Breast epithelium (tissue), 4 donors: ENCODE measurements around the gene ACAD11. TPM values are rescaled to one million over a fixed set of nuclear protein-coding genes. Genes with fewer than 3 reads are reported as not detected.

Source experiments
- DNase-seq, 2 donors: peaks; one replicate each; pipeline ENCODE4 v3.0.0-alpha.2; 2019; ENCODE audit warnings: low spot score in 2 of 2
- H3K27ac ChIP-seq, 2 donors: fragments of 200-600 bp; sonication (generic) in 1 of 2; one replicate each; pipeline ENCODE4 v1.5.1; 2016 to 2019; ENCODE audit warnings: mild to moderate bottlenecking in 1 of 2
- H3K27me3 ChIP-seq, 2 donors: fragments of 200-600 bp; sonication (generic) in 1 of 2; one replicate each; pipeline versions ENCODE4 v1.5.1 to v1.6.0; 2017 to 2019; ENCODE audit warnings: control low read depth in 1 of 2, mild to moderate bottlenecking in 1 of 2
- H3K36me3 ChIP-seq: fragments of 200-600 bp; one replicate; pipeline ENCODE4 v1.5.1; 2019
- H3K4me1 ChIP-seq, 2 donors: fragments of 200-600 bp; sonication (generic); one replicate each; pipeline ENCODE4 v1.5.1; 2016 to 2019; ENCODE audit warnings: control low read depth in 1 of 2
- H3K4me3 ChIP-seq, 3 donors: fragments of 200-600 bp; sonication (generic); 1 replicate in 2 of 3; 2 replicates in 1 of 3; pipeline ENCODE4 v1.5.1; 2016 to 2019; ENCODE audit warnings: mild to moderate bottlenecking in 3 of 3, moderate library complexity in 2 of 3
- H3K9me3 ChIP-seq, 2 donors: fragments of 200-600 bp; sonication (generic) in 1 of 2; one replicate each; pipeline ENCODE4 v1.5.1; 2016 to 2019; ENCODE audit warnings: control low read depth in 1 of 2
- POLR2A ChIP-seq: fragments of 450-650 bp; IDR thresholded peaks from one replicate; pipeline ENCODE4 v1.6.1; 2016; ENCODE audit warnings: antibody characterized with exemption, mild to moderate bottlenecking, moderate library complexity
- POLR2AphosphoS5 ChIP-seq, 3 donors: sonication (generic); formaldehyde crosslinking; IDR thresholded peaks; one replicate each; pipeline ENCODE4 v1.6.1; 2017; ENCODE audit warnings: antibody characterized with exemption in 3 of 3
- intact Hi-C: fragments of 100-400 bp; cut with DNase I; formaldehyde crosslinking; loops from one replicate; pipeline ENCODE4 v1.15.1; 2023; ENCODE audit warnings: low total_unique reads
- total RNA-seq, 3 donors: library from RNA; depleted of rRNA; stranded (reverse); fragments of >200 nt; gene quantifications; one replicate each; pipeline ENCODE4 v1.1.0, GENCODE V29; 2016
- TF ChIP-seq, protein P1 (sequence below), 3 donors: fragments of 450-650 bp; IDR thresholded peaks; one replicate each; pipeline ENCODE4 v1.5.1; 2016 to 2017; ENCODE audit warnings: antibody characterized with exemption in 3 of 3, mild to moderate bottlenecking in 3 of 3, moderate library complexity in 3 of 3

ACAD11 gene
- total RNA-seq, 3 donors from 2014 or later, result 30.4 to 52.0 (median 40.3) TPM

GRCh38 chr3:132665230-132665745 is 5.7 kb upstream of the ACAD11 start:
- intact Hi-C loops, result no loop called here
- DNase-seq, result no peak
- no peaks in the 10 kb centered on the region for H3K9me3 ChIP-seq
- TF ChIP-seq POLR2AphosphoS5 (IDR thresholded peaks at IDR 0.05), result no peak
- TF ChIP-seq, protein P1, sequence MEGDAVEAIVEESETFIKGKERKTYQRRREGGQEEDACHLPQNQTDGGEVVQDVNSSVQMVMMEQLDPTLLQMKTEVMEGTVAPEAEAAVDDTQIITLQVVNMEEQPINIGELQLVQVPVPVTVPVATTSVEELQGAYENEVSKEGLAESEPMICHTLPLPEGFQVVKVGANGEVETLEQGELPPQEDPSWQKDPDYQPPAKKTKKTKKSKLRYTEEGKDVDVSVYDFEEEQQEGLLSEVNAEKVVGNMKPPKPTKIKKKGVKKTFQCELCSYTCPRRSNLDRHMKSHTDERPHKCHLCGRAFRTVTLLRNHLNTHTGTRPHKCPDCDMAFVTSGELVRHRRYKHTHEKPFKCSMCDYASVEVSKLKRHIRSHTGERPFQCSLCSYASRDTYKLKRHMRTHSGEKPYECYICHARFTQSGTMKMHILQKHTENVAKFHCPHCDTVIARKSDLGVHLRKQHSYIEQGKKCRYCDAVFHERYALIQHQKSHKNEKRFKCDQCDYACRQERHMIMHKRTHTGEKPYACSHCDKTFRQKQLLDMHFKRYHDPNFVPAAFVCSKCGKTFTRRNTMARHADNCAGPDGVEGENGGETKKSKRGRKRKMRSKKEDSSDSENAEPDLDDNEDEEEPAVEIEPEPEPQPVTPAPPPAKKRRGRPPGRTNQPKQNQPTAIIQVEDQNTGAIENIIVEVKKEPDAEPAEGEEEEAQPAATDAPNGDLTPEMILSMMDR (IDR thresholded peaks at IDR 0.05), result no peak
- no peak for TF ChIP-seq POLR2A
- H3K27ac ChIP-seq, result no peak overlapping the region
- H3K4me3 ChIP-seq, result no peak overlapping the region
- H3K4me1 ChIP-seq, result no peaks in the 10 kb centered on the region
- H3K27me3 ChIP-seq, result no peaks in the 10 kb centered on the region
- no peaks in the 10 kb centered on the region for H3K36me3 ChIP-seq

DNA sequence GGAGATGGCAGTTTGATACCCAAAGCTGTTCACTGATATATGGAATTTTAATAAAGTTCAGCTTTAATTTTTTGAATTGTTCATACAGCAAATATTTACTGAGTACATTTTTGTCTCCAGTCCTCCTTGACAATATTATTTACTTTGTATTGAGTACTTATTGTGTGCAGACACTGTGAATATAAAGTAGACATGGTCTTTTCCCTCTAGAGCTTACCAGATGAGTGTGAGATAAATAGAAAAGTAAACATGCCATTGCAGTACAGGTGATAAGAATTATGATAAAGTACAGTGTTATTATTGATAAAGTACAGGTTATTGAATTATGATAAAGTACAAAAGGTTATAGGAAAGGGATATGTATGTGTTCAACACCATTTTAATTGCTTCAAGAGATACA is 2.6 kb upstream of the ACAD11 start:
- no peak overlapping the region for H3K4me3 ChIP-seq
- H3K4me1 ChIP-seq, result no peaks in the 10 kb centered on the region
- DNase-seq, result no peak
- no peak for TF ChIP-seq POLR2A
- no peaks in the 10 kb centered on the region for H3K36me3 ChIP-seq
- H3K27ac ChIP-seq, result no peak overlapping the region
- no peaks in the 10 kb centered on the region for H3K9me3 ChIP-seq
- intact Hi-C loops, result no loop called here
- H3K27me3 ChIP-seq, result no peaks in the 10 kb centered on the region

GRCh38 chr3:132661101-132661500 is 1.5 kb upstream of the ACAD11 start:
- DNase-seq, result no peak
- H3K27ac ChIP-seq, result peak overlapping the region; percentile 93 to 96
- H3K36me3 ChIP-seq, result no peaks in the 10 kb centered on the region
- intact Hi-C loops, result no loop called here
- H3K9me3 ChIP-seq, result no peaks in the 10 kb centered on the region
- TF ChIP-seq POLR2AphosphoS5 (IDR thresholded peaks at IDR 0.05) (no peak), POLR2A (no peak)
- TF ChIP-seq, protein P1 (IDR thresholded peaks at IDR 0.05), result no peak
- peak overlapping the region; percentile 57 to 97 (median 85) for H3K4me3 ChIP-seq
- no peaks in the 10 kb centered on the region for H3K4me1 ChIP-seq
- no peaks in the 10 kb centered on the region for H3K27me3 ChIP-seq

- no peaks in the 10 kb centered on the region for H3K36me3 ChIP-seq
- DNase-seq, result no peak
- no peaks in the 10 kb centered on the region for H3K27me3 ChIP-seq
- no peak for TF ChIP-seq POLR2A
- no peak for TF ChIP-seq POLR2AphosphoS5 (IDR thresholded peaks at IDR 0.05)
- intact Hi-C loops, result no loop called here
- peak overlapping the region; percentile 57 to 97 (median 85) for H3K4me3 ChIP-seq
- H3K9me3 ChIP-seq, result no peaks in the 10 kb centered on the region
- H3K27ac ChIP-seq, result peak overlapping the region; percentile 93 to 96
- H3K4me1 ChIP-seq, result no peaks in the 10 kb centered on the region
Observed at GRCh38 chr3:132660811-132661070, 1.1 kb upstream of the ACAD11 start.

DNA sequence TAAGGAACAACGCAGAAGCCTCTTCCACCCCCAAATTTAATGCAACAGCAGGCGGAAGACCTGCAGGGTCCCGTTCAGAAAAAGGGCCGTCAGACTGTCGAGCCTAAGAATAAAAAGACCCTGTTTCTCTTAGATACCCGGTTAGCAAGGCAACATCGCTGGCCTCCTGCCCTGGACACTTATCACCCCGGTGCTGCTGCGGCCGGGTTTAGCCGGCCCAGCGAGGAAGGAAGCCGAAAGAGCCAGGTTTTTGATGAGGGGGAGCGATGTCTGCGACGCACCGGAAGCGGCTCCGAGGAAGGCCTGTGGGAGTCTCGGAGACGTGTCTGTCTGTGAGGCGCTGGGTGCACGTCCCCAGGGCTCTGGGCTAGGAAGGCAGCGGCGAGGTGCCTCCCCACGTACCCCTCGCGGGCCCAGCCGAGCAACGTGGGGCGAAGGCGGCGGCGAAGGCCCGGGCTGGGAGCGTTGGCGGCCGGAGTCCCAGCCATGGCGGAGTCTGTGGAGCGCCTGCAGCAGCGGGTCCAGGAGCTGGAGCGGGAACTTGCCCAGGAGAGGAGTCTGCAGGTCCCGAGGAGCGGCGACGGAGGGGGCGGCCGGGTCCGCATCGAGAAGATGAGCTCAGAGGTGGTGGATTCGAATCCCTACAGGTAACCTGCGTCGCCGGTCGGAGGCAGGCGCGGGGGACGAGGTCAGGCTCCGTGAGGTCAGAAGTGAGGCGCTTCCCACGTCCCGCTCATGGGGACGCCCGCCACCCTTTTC is 622 bp upstream of the ACAD11 start, which contains the start of gene UBA5:
UBA5 (plus strand) TSS at position 278 of the 759 bp plus-strand sequence; CDS start at position 487, 209 bp downstream.
- peak; percentile 22 for TF ChIP-seq POLR2A
- peak in 2 of 3 donors; percentile 14 to 22 for TF ChIP-seq POLR2AphosphoS5 (IDR thresholded peaks at IDR 0.05)
- TF ChIP-seq, protein P1 (IDR thresholded peaks at IDR 0.05), result no peak
- intact Hi-C loops, result no loop called here
- Histone ChIP-seq H3K27me3 (no peaks in the 10 kb centered on the region), H3K4me3 (peak within 1 kb of the TSS; percentile 57 to 97 (median 85)), H3K36me3 (no peaks in the 10 kb centered on the region), H3K27ac (peak within 1 kb of the TSS; percentile 93 to 96), H3K4me1 (no peaks in the 10 kb centered on the region), H3K9me3 (no peaks in the 10 kb centered on the region)
- DNase-seq, result peak in 1 of 2 donors; percentile 46

- H3K36me3 ChIP-seq, result no peaks in the 10 kb centered on the region
- no peaks in the 10 kb centered on the region for H3K9me3 ChIP-seq
- no peaks in the 10 kb centered on the region for H3K4me1 ChIP-seq
- H3K27me3 ChIP-seq, result no peaks in the 10 kb centered on the region
- H3K4me3 ChIP-seq, result peak overlapping the region; percentile 57 to 97 (median 85)
- H3K27ac ChIP-seq, result peak overlapping the region; percentile 93 to 96
- DNase-seq, result no peak
- intact Hi-C loops, result no loop called here
- TF ChIP-seq, protein P1 (IDR thresholded peaks at IDR 0.05), result no peak
- TF ChIP-seq POLR2A, result no peak
- TF ChIP-seq POLR2AphosphoS5 (IDR thresholded peaks at IDR 0.05), result no peak
Observed at GRCh38 chr3:132659000-132659364, 627 bp downstream of the ACAD11 start.
